Measurements from ENCODE around the gene OTUD5. TPM values are rescaled to one million over a fixed set of nuclear protein-coding genes. Genes with fewer than 3 reads are reported as not detected.

OTUD5 gene
- total and polyA plus RNA-seq, 2 of the 13 experiments (the other 11 are each of a cell fraction or from before 2014, with no cell fraction given) = 18.4 to 42.2 TPM

- 0 out of 2 replicates have a peak, but pooled peaks have one; percentile 25 for TF ChIP-seq PAXIP1 (CRISPR knock-in tag; conservative IDR thresholded peaks at IDR 0.05)
- no peak for TF ChIP-seq ZNF558 (CRISPR knock-in tag; IDR thresholded peaks at IDR 0.05; ENCODE audit: borderline replicate concordance)
- peak; percentile 24; the same call in 1 of the 2 replicates for TF ChIP-seq HNF4G (IDR thresholded peaks at IDR 0.05; ENCODE audit: borderline replicate concordance, low read depth, low read length)
- TF ChIP-seq HNF4G (CRISPR knock-in tag; IDR thresholded peaks at IDR 0.05; ENCODE audit: borderline replicate concordance, low read depth) = no peak
- TF ChIP-seq CSRNP2 (CRISPR knock-in tag; conservative IDR thresholded peaks at IDR 0.05; ENCODE audit: low read depth) = no peak
- no peak for TF ChIP-seq TFDP1 (CRISPR knock-in tag; IDR thresholded peaks at IDR 0.05; ENCODE audit: borderline replicate concordance)
Measured at GRCh38 chrX:48908600-48908999, 48.8 kb downstream of the OTUD5 start (continued).
